ENCODE data around the gene MPDU1.
A peak's percentile ranks its signal among the peaks of the same experiment; 100 is the strongest.

The MPDU1 gene

GRCh38 chr17:7583253-7584109 lies at the start of gene MPDU1:
Gene MPDU1 (plus strand): TSS chr17:7583852. CDS start chr17:7583863, 11 bp downstream.
- TF ChIP-seq CTCF (IDR thresholded peaks at IDR 0.05; ENCODE audit: control insufficient read depth, insufficient read depth, low read depth, low read length, missing control alignments), result no peak

GRCh38 chr17:7538050-7538449 lies 45.6 kb upstream of the MPDU1 start:
- TF ChIP-seq CTCF (IDR thresholded peaks at IDR 0.05; ENCODE audit: control insufficient read depth, insufficient read depth, low read depth, low read length, missing control alignments), result no peak
- no peak overlapping the region for H3K4me3 ChIP-seq (ENCODE audit: control insufficient read depth, low read depth, low read length)
- no peak for DNase-seq (ENCODE audit: low read depth)

More at GRCh38 chr17:7583253-7584109, at the start of gene MPDU1:
- H3K4me3 ChIP-seq (ENCODE audit: control insufficient read depth, low read depth, low read length), result peak within 1 kb of the TSS; percentile 68
- peak; percentile 92 for DNase-seq (ENCODE audit: low read depth)

GRCh38 chr17:7538891-7539545 lies 44.6 kb upstream of the MPDU1 start:
- no peak for DNase-seq (ENCODE audit: low read depth)
- no peak overlapping the region for H3K4me3 ChIP-seq (ENCODE audit: control insufficient read depth, low read depth, low read length)
- TF ChIP-seq CTCF (IDR thresholded peaks at IDR 0.05; ENCODE audit: control insufficient read depth, insufficient read depth, low read depth, low read length, missing control alignments), result no peak

GRCh38 chr17:7541074-7541621 lies 42.5 kb upstream of the MPDU1 start:
- H3K4me3 ChIP-seq (ENCODE audit: control insufficient read depth, low read depth, low read length), result no peak overlapping the region
- no peak for TF ChIP-seq CTCF (IDR thresholded peaks at IDR 0.05; ENCODE audit: control insufficient read depth, insufficient read depth, low read depth, low read length, missing control alignments)
- DNase-seq (ENCODE audit: low read depth), result no peak

GRCh38 chr17:7544911-7545310 lies 38.7 kb upstream of the MPDU1 start:
- no peak for TF ChIP-seq CTCF (IDR thresholded peaks at IDR 0.05; ENCODE audit: control insufficient read depth, insufficient read depth, low read depth, low read length, missing control alignments)
- H3K4me3 ChIP-seq (ENCODE audit: control insufficient read depth, low read depth, low read length), result no peak overlapping the region
- no peak for DNase-seq (ENCODE audit: low read depth)

GRCh38 chr17:7548585-7549400 lies 34.9 kb upstream of the MPDU1 start, which contains the start of gene TNFSF12:
Gene TNFSF12 (plus strand): TSS chr17:7549058. CDS start chr17:7549154, 96 bp downstream.
- TF ChIP-seq CTCF (IDR thresholded peaks at IDR 0.05; ENCODE audit: control insufficient read depth, insufficient read depth, low read depth, low read length, missing control alignments), result peak; percentile 13
- H3K4me3 ChIP-seq (ENCODE audit: control insufficient read depth, low read depth, low read length), result peak within 1 kb of the TSS; percentile 60
- DNase-seq (ENCODE audit: low read depth), result no peak

Measured in AG09309 (cell line).